ENCODE results near the gene DCTD.
A peak's percentile ranks its signal among the peaks of the same experiment; 100 is the strongest.
"Not testable (repeated sequence)": the region's sequence is repeated elsewhere in the genome, so short reads cannot be mapped to it uniquely, and the experiment has no call there.

Gene DCTD

GRCh38 chr4:182921608-182922007 lies 4.4 kb upstream of the DCTD start:
- DNase-seq (ENCODE audit: low read depth in 3 of 3, low spot score in 1 of 3) = no peak

GRCh38 chr4:182920676-182921075 lies 3.5 kb upstream of the DCTD start:
- no peak for DNase-seq (ENCODE audit: low read depth in 3 of 3, low spot score in 1 of 3)

GRCh38 chr4:182918791-182919302 lies 1.7 kb upstream of the DCTD start:
- no peak for DNase-seq (ENCODE audit: low read depth in 3 of 3, low spot score in 1 of 3)

GRCh38 chr4:182918044-182918607 lies 940 bp upstream of the DCTD start:
- DNase-seq (ENCODE audit: low read depth in 3 of 3, low spot score in 1 of 3) = no peak

GRCh38 chr4:182916483-182917181 lies 554 bp downstream of the DCTD start:
- DNase-seq (ENCODE audit: low read depth in 3 of 3, low spot score in 1 of 3) = peak in 1 of 3 donors; percentile 20

GRCh38 chr4:182914357-182914756 lies 2.8 kb downstream of the DCTD start:
- no peak for DNase-seq (ENCODE audit: low read depth in 3 of 3, low spot score in 1 of 3)

GRCh38 chr4:182913621-182914020 lies 3.6 kb downstream of the DCTD start:
- DNase-seq (ENCODE audit: low read depth in 3 of 3, low spot score in 1 of 3) = no peak

- no peak for DNase-seq (ENCODE audit: low read depth in 3 of 3, low spot score in 1 of 3)
Measured at GRCh38 chr4:182913036-182913435, 4.2 kb downstream of the DCTD start.

GRCh38 chr4:182908124-182908523 lies 9.1 kb downstream of the DCTD start:
- DNase-seq (ENCODE audit: low read depth in 3 of 3, low spot score in 1 of 3) = no peak

GRCh38 chr4:182907396-182907795 lies 9.8 kb downstream of the DCTD start:
- no peak for DNase-seq (ENCODE audit: low read depth in 3 of 3, low spot score in 1 of 3)

- no peak for DNase-seq (ENCODE audit: low read depth in 3 of 3, low spot score in 1 of 3)
Measured at GRCh38 chr4:182906786-182907185, 10.4 kb downstream of the DCTD start.

GRCh38 chr4:182905038-182905437 lies 12.1 kb downstream of the DCTD start:
- DNase-seq (ENCODE audit: low read depth in 3 of 3, low spot score in 1 of 3) = no peak

- no peak for DNase-seq (ENCODE audit: low read depth in 3 of 3, low spot score in 1 of 3)
Measured at GRCh38 chr4:182904211-182904761, 12.9 kb downstream of the DCTD start.

GRCh38 chr4:182903013-182903412 lies 14.2 kb downstream of the DCTD start:
- no peak for DNase-seq (ENCODE audit: low read depth in 3 of 3, low spot score in 1 of 3)

- no peak for DNase-seq (ENCODE audit: low read depth in 3 of 3, low spot score in 1 of 3)
Measured at GRCh38 chr4:182901337-182901736, 15.8 kb downstream of the DCTD start.

GRCh38 chr4:182900021-182900420 lies 17.2 kb downstream of the DCTD start:
- DNase-seq (ENCODE audit: low read depth in 3 of 3, low spot score in 1 of 3) = not testable (repeated sequence)

- no peak for DNase-seq (ENCODE audit: low read depth in 3 of 3, low spot score in 1 of 3)
Measured at GRCh38 chr4:182898479-182898799, 18.7 kb downstream of the DCTD start.

GRCh38 chr4:182897601-182898478 lies 19.3 kb downstream of the DCTD start:
- no peak for DNase-seq (ENCODE audit: low read depth in 3 of 3, low spot score in 1 of 3)

GRCh38 chr4:182896421-182896820 lies 20.8 kb downstream of the DCTD start:
- no peak for DNase-seq (ENCODE audit: low read depth in 3 of 3, low spot score in 1 of 3)

GRCh38 chr4:182895791-182896292 lies 21.3 kb downstream of the DCTD start:
- DNase-seq (ENCODE audit: low read depth in 3 of 3, low spot score in 1 of 3) = no peak

- DNase-seq (ENCODE audit: low read depth in 3 of 3, low spot score in 1 of 3) = no peak
Measured at GRCh38 chr4:182894681-182895275, 22.4 kb downstream of the DCTD start.
